GM21619 (cell line): Measurements from ENCODE around the gene CTIF.

ENCODE experiments used
- ATAC-seq: cut with Tn5 transposase; IDR thresholded peaks from one replicate; pipeline ENCODE4 v1.9.1; 2021; ENCODE audit not compliant: unreplicated experiment

CTIF gene

GRCh38 chr18:48599391-48599790 lies 60.6 kb downstream of the CTIF start:
- no peak for ATAC-seq

- no peak for ATAC-seq
Observed at GRCh38 chr18:48600046-48600445, 61.2 kb downstream of the CTIF start.

DNA sequence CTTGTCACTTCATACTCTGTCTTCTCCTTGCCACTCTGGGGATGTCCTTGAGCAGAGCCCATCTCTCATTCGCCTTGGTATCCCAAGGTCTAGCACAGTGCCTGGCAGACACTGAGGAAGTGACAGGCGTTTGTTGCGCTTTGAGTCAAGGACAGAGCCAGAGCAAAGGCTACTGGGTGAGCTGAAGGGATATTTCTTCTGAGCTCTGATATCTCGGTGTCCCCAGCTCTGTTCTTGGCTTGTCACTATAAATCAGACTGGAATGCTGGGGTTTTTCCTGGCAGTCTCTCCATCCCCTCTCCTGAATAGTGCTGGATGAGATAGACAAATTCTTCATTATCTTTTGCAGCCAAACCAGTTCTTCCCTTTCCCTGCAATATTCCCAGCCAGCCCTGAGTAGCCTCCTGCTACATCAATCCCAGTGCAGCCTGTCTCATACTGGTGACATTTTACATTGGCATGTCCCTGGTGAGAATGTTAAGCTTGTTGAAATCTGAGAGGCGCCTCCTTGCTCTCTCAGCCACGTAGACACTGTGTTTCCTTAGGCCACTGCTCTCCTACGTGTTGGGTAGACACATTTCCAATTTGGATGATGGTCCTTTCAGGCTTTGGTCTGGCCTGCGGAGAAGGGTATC lies 61.7 kb downstream of the CTIF start:
- no peak for ATAC-seq

DNA sequence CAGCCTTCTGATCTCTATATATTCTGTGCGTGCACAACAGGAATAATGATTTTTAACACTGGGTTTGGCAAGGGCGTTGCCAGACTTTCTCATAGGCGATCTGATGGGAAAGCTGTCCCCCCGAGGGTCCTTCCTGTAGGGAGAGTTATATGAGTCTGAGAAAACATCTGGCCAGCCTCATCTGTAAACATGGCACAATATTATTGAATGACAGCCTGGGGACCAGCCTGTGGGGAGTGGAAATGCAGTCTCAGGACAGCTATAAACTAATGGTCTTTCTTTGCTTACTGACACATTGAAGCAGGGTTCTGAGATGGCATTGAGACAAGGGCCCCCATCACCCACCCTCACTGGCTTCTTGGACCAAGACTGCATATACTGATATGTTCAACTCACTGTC lies 62.5 kb downstream of the CTIF start:
- ATAC-seq: no peak

GRCh38 chr18:48602759-48603390 lies 64.0 kb downstream of the CTIF start:
- ATAC-seq: no peak

GRCh38 chr18:48605408-48605845 lies 66.6 kb downstream of the CTIF start:
- peak; percentile 80 for ATAC-seq

DNA sequence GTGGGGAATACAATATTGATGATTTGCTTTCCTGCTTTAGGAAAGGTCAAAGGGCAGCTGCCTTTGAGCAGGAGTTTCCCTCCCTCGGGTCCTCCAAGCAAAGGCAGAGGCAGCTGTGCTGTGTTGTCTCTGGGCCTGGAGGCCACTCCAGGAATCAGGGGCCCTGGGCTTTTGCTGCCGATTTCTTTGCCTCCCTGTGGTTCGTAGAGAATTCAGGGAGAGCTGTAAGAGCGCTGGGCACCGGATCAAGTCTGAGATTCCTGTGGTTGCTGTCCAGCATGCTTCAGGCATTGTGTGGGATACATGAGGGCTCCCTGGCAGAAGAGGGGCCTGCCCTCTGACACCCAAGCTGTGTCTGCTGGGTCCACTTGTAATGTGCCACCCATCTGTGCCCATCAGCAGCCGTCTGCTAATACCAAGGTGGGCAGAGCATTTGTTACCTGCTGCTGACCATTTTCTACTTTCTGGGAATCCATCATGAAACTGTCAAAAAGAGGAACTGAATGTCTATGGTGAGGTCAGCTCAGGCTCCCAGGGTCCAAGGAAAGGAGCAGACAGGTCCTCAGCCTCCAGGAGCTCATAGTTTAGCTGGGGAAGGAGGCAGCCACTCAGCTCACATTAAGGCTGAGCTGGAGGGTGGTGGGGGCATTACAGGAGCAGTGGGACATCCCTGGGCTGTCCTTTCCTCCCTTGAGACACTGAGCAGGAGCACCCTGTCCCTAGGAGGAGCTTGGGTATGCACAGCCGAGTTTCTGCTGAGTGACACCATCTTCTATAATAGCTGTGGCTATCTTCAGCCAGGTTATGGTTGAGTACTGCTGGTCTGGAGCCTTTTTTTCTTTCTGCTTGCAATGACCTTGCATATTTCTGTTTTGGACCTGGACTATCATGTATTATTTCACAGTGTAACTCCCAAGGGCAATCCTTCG lies 68.5 kb downstream of the CTIF start:
- no peak for ATAC-seq

DNA sequence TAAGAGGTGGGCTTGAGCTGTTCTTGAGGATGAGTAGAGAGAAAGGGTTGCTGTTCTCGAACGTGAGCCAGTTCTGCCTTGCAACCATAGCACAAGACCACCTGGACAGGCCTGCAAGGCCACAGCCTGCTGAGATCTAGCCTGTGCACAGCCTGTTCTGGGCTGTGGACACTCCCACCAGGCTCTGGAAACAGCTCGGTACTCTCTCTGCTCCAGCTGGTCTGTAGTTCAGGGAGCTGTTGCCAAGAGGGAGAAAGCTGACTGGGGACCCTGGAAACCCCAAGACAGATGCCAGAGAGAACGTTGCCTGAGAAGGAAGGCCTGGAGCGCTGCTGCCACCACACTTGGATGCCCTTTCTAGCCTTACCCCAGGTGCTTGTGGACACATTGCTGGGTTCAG lies 69.8 kb downstream of the CTIF start:
- ATAC-seq: no peak

- no peak for ATAC-seq
Observed at GRCh38 chr18:48609114-48609513, 70.3 kb downstream of the CTIF start.

DNA sequence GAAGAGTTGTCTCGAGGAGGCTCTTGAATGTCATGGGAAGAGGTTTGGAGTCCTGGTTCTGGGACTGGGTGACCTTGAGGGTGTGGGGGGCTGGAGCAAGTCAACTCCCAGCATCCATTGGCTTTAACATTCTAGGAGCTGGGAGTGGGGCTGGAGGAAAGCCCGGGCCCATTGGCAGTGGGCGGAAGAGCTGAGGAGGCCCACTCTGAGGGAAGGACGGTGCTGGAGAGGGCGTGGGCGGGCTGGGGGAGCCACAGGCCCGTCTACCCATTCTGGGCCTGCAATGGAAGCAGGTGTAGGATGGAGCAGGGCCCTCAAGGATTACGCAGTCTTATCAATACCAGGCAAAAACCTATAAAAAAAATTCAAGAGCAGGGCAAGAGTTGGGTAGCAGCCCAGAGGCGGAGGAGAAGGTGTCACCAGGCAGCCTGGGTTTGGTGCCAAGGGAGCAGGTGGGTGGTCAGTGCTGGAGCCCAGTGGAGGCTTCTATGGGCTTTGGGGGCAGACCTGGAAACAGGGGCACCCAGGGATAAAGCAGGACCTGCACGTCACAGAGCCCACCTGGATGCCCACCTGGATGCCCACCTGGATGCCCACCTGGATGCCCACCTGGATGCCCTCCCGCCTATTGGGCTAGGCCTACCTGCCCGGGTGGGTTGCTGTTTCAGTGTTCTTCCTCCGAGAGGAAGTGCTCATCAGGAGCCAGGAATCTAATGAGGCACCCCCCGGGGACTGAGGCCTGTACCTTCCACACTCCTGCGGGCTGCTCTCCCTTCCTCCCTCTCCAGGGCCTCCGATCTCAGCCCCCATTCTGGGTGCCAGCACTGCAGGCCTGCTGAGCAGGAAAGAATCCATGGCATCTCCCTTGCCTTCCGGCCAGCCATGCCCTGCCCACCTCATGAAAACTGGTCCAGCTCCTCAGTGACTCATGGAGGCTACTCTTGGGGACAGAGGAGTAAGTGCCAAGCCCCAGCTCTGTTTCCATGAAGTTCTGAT lies 71.3 kb downstream of the CTIF start:
- ATAC-seq: no peak

DNA sequence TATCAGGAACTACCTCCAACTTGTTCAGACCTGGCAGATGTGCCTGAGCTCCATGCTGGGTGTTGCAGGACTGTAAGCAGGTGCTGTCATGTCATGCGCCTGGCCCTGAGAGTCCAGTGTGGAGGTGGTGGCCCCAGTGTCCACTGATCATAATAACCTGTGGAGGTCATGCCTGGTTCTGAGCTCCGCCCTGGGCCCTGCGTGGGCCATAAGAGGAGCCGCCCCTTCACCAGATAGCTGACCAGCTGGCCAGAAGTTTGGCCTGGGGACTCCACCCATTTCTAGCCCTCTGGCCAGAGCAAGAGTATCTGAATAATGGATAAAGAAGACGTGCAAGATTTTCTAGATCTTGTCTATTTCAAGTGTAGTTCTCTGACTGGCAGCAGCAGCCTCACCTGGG lies 72.4 kb downstream of the CTIF start:
- no peak for ATAC-seq

DNA sequence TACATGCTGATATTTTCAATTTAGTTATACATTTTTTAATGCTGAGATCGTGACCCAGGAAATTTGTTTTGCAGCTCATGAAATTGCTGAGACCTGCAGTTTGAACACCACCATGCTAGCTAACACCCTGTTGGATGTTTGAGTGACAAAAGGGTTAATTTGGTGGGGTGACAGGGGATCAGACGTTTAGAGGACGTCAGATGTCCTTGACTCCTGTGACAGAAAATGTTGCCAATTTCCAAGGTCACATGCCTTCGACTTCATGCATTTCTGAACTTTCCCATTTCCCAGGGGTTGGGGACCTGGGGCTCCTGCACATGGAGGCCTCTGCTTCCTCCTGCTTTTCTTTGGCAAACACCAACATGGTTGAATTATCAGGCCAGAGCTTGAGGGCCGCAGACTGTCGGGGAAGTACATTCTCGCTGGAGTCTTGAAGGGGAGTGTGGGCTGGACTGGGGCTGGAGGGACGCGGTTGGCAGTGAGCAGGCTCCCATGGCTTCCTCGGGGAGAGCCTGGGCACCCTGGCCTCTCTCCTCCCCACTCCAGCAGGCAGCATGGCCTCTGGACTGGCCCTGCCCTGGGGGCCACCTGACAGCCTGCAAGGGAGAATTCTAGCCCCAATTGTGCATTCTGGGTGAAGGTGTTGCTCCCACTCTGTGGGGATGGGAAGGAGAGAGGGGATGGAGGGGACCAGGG lies 73.1 kb downstream of the CTIF start:
- ATAC-seq: no peak

- no peak for ATAC-seq
Observed at GRCh38 chr18:48612511-48612910, 73.7 kb downstream of the CTIF start.

GRCh38 chr18:48612917-48613316 lies 74.1 kb downstream of the CTIF start:
- ATAC-seq: no peak

- no peak for ATAC-seq
Observed at GRCh38 chr18:48613589-48614404, 75.0 kb downstream of the CTIF start.

- no peak for ATAC-seq
Observed at GRCh38 chr18:48615566-48616401, 77.0 kb downstream of the CTIF start.

DNA sequence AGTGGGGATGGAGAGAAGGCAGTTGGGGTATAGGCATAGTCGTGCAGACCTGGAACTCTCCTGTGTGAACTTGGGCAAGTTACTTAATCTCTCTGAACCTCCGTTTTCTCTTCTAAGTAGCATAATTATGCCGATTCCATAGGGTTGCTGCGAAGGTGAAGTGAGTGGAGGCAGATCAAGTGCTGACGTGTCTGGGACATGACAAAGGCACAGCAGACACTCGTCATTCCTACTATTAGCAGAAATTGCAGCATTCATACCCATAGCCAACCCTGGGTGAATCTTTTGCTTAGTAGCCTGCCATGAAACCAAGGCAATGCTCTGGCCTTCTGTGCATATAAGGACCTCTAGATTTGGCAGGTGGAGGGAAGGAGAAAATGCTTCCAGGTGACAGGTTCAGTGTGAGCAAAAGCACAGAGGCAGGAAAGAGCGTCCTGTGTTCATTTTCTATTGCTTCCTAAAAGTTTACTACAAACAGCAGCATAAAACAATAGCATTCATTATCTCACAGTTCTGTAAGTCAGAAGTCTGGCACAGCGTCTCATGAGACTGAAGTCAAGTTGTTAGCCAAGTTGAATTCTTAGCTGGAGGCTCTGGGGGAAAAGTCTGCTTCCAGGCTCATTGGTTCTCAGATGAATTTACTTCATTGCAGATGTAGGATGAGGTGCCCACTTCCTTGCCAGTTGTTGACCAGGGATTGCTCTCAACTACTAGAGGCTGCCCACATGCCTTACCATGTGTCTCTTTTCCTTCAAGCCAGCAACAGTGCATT lies 77.8 kb downstream of the CTIF start:
- no peak for ATAC-seq
